Measurements from ENCODE around the gene ENDOV.

The ENDOV gene

DNA sequence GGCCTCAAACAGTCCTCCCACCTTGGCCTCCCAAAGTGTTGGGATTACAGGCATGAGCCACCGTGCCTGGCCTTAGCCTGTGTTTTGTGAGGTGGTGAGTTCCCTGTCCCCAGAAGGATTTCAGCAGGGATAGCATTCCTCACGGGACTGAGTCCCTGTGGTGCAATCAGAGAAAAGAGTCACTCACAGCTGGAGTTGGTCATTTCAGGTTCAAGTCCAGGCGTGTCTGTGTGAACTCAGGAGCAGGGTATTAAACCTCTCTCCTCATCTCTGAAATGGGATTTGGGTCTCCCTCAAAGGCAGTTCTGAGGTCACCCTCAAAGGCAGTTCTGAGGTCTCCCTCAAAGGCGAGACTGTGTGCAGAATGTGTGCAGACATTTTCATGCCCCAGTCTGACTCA is 32.8 kb downstream of the ENDOV start:
- H3K4me3 ChIP-seq (ENCODE audit: low read depth, low read length) = no peak overlapping the region

DNA sequence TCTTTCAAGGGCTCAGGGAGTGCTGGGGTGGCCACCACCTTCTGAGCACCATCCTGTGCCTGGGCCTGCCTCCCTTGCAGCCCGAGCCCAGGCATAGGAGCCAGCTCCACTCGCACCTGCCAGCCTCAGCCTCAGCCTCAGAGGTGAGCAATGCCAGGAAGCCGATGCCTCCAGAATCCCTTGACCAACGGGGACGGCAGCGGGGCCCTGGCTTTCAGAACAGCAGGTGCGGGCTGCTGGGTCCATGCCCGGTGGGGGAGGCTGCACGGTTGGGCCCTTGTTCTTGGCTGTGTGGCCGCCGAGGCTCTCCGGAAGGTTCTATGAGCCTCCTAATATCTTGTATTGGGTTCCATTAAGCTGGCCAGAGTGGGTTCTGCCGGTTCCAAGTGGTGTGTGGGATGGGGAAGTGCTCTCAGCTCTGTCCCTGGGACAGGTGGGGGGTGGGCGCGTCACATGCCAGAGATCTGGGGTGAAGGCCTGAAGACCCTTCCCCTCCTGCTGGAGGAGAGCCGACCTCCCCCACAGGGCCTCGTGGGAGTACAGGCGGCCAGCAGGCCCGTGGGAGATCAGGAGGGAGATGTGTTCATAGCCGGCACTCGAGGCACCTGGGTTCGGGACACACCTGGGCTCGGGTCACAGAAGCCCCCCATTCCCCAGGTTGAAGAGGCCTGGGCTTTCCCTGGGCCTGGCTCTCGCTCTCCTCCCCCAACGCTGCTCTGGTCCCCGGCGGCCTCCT is 34.4 kb downstream of the ENDOV start:
- H3K4me3 ChIP-seq (ENCODE audit: low read depth, low read length) = no peak overlapping the region

DNA sequence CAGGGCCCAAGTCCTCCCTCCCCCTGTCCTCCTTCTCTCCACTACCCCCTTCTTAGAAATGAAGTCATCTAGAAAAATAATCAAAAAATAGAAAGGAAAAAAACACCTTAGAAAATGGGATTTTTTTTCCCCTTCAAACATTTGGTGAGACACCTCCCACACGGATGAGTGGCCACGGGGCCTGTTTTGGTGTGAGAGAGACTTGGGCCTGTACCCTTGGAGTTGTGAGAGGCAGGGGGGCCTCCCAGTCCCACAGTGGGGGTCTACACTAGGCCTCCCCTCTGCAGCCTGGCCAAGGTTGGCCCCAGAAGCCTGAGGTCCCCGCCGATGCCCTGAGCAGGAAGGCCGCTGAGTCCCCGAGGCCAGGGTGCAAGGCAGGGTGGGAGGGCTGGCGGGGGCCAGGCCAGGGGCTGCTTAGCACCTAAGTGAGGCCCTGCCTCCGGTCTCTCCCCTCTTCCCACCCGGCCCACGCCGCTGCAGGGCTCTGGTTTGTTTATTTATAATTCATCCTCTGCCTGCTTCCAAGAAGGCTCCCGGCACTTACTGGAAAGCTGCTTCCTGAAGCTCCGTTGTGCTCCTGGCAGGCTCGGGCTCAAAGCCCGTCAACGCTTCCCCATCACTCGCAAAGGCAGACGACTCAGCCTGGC is 35.1 kb downstream of the ENDOV start:
- no peak overlapping the region for H3K4me3 ChIP-seq (ENCODE audit: low read depth, low read length)

DNA sequence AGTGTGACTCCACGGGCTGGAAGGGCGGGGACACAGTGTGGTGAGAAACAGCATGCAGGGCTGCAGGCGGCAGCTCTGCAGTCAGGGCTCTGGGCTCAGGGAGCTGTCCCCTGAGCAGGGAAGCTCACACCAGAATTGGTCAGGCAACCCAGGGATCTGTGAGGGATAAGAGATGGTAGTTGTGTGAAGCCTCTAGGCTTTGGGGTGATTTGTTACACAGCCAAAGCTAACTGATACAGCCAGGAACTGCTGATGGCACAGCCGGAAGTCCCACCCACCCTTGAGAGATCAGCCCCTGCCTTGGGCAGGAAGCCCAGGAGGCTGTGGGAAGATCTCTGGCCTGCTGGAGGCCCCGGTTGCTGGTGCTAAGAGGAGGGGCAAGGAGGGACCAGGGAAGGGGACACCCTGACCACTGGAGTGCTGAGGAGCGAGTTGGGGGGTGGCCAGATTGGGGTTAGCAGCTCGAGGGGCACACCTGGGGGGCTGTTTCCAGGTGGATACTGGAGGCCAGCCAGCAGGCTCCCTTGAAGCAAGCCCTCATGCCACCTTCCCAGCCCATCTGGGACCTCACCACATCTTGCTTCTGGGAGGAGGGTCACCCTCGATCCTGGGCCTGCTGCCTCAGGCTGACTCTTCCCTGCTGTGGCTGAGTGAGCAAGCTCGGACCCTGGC is 36.3 kb downstream of the ENDOV start:
- H3K4me3 ChIP-seq (ENCODE audit: low read depth, low read length) = no peak overlapping the region

DNA sequence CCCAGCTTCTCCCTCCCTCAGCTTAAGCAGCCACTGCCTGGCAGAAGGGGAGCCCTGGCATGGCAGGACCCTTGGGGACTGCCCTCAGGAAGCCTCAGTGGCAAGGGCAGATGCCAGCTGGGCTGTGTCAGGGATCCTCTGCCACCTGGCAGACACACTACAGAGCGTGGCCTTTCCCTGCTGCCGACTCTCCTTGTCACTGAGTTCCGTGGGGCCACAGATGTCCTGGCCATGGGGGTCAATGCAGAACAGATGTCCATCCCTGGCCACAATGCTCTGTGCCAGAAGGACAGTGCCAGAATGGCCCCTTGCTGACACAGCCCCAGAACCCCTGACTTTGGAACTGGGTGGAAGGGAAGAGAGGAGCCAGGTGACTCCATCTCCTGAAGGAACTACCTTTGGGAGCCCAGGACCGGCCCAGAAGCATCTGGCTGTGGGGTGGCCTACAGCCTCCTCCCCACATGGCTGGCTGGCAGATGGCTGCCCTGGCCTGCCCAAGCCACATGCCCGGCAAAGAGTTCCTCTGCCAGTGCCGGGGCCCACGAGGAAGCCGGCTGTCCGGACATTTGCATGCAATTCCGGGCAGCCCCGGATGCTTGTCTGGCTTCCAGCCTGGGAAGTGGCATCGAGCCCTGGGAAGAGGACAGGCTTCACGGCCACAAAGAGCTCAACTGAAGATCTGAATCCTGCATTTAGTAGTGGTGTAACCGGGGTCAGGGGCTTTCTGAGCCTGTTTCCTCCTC is 37.4 kb downstream of the ENDOV start:
- no peak overlapping the region for H3K4me3 ChIP-seq (ENCODE audit: low read depth, low read length)

DNA sequence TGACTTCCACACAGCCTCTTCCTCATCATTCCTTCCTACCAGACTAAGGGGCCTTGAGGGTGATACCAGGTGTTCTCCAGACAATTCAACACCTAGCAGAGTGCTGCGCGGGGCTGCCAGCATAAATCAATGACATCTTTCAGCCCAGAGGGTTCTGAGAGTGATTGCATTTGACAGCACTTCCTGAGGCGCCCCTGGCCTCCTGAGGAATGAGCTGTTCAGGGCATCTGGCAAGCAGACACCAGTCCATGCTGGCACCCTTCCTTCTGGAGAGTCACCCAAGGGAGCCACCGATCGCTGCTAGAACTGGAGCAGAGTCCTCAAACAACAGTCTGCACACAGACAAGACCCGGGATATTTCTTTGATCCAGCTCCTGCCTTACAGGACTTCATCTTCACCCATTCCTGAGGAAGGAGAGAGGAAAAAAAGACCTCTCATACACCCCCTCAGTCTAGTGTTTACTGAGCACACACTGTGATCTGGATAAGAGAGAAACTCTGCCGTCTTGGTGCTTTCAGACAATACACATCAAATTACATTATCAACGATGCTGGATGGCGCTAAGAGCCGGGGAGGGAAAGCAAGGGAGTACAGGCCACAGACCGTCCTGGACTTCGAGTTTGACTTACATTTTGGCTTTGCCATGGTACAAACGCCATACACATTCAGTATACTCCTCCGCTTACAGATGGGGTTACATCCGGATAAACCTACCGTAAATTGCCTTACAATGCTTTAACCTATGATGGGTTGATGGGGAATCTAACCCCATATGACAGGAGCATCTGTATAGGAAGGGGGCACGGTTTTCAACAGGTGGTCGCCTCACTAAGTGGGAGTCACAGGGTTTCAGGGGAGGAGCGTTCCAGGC is 38.4 kb downstream of the ENDOV start:
- peak overlapping the region; percentile 76 for H3K4me3 ChIP-seq (ENCODE audit: low read depth, low read length)

DNA sequence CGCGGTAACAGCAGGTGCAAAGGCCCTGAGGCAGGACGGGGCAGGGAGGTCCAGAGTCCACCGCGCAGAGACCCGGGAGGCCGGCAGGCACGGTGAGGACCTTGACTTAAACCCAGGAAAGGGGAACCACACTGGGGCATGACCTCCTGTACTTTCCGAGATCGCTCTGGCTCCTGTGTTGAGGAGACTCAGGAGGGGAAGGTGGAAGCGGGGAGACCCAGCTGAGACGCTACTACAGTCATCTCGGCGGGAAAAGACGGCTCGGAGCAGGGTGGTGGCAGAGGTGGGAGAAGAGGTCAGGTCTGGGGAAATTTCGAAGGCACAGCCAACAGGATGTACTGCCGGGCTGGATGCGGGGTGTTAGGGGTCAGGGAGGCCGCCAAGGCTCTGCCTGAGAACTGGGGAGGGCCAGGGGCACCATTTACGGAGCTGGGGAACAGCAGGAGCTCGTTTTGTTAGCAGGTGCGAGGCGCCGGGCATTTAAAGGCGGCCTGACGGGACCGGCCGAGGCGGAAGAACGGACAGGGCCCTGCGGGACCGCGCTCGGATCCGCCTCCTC is 39.1 kb downstream of the ENDOV start:
- H3K4me3 ChIP-seq (ENCODE audit: low read depth, low read length) = peak overlapping the region; percentile 76

DNA sequence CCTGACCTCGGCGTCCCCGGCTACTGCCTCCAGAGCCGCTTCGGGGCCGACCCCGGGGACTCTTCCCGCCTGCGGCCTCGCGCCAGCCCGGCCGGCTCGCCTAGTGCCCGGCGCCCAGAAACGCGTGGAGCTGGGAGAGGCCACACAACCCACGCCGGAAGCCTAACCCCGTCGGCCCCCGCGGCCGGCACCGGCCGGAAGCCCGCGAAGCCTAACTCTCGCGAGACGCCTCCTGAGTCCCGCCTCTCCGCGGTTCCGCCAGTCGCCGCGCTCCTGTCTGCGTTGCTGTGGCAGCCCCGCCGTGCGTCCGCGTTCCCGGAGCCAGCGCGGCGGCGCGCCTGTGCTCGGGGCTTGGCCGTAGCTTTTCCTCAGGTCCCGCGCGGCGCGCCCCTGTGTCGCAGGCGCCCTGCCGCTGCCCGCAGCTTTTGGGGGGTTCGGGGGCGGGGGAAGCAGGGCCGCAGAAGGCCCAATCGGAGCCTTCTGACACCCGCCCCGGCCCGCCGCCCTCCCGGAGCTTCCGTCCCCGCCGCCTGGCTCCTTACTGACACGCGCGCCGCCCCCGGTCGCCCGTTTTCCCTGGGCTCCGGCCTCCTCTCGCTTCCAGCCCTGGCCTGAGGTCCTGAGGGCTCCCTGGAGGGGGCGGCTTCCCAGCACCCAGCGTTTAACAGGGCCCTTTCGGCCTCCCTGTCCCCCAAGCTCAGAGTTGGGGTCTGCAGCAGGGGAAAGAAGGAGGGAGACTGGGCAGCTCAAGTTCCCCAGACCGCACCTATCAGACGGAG is 39.8 kb downstream of the ENDOV start:
- peak overlapping the region; percentile 76 for H3K4me3 ChIP-seq (ENCODE audit: low read depth, low read length)

DNA sequence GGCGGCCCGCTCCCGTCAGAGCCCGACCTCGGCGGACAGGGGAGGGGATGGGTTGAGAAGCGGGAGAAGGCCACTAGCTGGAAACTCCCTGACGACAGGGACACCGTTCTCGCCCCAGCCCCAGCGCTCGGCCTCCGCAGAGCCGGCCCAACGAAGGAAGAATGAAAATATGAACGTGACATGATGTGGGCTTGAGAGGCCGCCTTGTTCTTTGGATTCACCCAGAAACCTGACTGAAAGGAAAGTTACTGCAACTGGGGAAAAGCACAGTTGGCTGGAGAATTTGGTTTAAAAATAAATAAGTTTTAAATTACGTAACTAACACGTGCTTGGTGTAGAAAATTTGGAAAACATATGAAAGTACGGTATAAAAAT is 40.4 kb downstream of the ENDOV start:
- H3K4me3 ChIP-seq (ENCODE audit: low read depth, low read length) = peak overlapping the region; percentile 76

DNA sequence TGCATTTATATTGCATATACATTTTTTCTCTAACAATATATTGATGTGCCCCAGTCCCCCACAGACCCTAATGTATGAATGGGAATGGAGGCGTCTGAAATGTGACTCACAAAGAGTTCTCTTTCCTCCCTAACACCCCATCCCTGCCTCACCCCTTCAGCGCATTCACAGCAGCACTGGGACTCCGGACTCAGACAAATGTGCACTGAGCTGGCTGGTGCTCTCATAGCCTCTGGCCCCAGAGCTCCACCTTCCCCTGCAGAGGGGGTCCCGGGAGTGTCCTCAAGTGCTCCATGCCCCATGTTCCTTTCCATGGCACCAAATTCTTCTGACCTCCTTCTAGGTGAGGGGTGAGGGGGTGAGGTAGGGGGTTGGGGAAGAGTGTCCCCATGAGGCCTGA is 40.8 kb downstream of the ENDOV start:
- H3K4me3 ChIP-seq (ENCODE audit: low read depth, low read length) = no peak overlapping the region

DNA sequence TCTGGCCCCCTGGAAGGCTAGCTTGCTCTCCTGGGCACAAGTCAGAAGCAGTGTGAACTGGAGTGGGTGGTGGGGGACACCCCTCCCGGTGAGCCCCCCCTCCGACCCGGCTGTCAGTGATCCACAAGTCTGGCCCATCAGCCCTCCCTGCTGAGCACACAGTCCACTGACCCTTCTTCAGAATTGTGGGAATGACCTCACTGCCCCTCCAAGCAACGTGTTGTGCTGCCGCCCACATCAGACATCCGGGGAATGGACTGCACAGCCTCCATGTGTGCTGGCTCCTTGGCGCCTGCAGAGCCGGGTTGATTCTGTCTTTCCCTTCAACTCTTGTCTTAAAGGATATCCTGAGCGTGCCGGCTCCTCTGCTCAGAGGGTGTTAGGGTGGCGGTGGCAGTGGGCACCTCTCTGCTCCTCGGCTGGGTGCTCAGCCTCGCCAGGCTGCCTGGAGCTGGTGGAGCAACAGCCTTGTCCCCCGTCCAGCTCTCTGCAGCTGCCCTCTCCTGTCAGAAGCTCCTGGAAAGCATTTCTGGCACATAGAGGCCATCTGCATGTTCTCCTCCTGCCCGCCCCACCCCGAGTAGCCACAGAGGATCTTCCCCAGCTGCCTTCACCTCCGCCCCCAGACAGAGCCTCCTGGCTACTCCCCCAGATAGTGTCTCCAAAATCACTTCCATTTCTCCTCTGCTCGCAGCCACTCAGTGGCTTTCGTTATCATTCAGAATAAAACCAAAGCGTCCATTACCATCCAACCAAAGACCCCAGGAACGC is 41.7 kb downstream of the ENDOV start:
- no peak overlapping the region for H3K4me3 ChIP-seq (ENCODE audit: low read depth, low read length)

DNA sequence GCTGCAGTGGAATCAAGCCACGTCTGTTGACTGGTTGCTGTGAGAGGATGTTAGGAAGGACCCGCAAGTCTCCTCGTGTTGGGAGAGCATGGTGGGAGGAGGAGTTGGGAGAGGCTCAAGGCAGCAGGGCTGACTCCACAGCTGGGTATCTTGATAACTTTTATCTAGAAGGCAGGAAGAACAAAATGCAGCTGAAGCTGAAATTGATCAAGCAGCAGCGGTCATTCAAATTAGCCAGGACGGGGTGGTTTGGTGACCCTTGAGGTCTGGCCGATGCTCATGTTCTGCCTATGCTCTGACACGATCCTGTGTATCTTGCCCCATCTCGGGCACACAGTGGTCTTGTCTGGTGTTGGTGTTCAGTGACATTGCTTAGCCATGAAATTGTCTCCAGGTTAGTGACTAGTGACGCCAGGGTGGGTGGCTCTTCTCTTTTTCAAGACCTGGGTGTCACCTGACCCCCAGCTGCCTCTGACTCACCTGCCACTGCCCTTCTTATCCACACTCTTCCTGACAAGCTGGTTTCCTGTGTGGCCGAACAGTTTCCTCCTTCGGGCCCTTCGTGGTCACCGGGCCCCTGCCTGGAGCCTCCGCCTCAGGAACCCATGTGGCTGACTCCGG is 42.4 kb downstream of the ENDOV start:
- no peak overlapping the region for H3K4me3 ChIP-seq (ENCODE audit: low read depth, low read length)

DNA sequence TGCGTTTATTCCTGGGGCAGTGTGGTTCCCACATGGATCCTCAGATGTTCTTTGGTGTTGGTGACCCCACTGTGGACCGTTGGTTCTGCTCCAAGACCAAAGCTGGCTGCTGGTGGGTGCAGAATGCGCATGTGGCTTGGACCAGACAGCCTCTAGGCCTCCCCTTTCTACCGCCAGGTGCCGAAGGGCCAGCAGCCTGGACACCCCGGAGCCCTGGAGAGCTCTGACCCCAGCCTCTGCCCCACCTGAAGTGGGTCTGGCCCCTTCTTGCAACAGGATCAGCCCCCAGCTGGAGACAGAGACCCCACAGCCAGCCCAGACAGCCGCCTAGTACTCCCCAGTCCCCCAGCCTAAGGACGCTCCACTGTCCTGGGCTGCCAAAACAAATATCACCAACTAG is 43.0 kb downstream of the ENDOV start:
- H3K4me3 ChIP-seq (ENCODE audit: low read depth, low read length) = no peak overlapping the region

DNA sequence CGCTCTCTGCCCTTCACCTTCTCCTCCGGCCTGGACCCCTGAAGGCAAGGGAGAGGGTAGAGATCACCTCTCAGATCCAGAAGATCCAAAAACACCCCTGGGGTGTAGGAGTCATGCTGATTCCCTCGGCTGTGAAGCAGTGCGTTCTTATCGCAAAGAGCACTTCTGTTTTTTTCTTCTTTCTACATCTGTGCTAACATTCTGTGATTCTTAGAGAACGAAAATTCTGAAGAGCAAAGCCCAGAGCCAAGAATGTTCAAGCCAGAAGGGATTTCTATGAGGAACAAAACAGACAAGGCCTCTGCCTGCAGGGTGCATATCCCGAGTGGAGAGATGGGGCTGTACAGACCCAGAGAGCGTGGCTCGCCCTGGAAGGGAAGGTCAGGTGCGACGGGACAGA is 44.3 kb downstream of the ENDOV start:
- H3K4me3 ChIP-seq (ENCODE audit: low read depth, low read length) = no peak overlapping the region

DNA sequence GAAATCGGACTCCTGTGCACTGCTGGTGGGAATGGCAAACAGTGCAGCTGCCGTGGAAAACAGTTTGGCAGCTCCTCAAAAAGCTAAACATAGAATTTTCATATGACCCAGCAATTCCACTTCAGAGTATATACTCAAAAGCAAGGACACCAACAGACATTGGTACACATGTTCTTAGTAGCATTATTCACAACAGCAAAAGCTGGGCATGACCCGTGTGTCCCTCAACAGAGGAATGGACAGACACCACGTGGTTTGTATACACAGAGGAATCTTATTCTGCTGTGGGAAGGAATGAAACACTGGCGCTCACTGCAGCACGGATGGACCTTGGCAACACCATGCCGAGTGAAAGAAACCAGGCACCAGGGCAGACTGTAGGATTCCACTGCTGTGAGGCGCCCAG is 45.5 kb downstream of the ENDOV start:
- no peak overlapping the region for H3K4me3 ChIP-seq (ENCODE audit: low read depth, low read length)

DNA sequence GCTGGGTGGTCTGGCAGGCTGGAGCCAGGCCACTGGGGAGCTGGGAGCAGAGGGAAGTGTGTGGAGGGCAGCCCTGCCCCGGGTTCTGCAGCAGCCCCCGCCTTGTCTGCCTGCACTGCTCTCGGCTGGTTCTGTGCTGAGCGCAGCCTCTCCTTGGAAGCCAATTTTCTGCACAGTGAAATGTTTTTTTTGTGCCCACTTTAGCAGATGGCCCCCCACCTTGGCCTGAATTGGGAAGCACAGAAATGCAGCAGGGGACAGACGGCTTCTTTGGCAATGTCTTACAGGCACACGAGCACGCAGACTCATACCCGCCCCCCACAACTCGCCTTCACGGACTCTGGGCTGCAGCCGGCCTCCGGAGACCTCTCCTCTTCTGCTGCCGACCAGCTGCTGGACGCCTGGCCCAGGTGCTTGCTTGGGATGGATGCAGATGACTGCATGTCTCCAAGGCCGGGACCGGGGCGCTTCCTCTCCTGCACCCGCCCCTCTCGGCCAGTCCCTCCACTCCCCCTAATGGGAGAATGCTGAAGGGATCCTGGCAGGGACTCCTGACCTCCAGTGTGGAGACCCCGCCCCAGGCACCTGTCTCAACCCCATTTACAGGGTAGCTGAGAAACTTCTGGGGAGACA is 46.7 kb downstream of the ENDOV start:
- no peak overlapping the region for H3K4me3 ChIP-seq (ENCODE audit: low read depth, low read length)

DNA sequence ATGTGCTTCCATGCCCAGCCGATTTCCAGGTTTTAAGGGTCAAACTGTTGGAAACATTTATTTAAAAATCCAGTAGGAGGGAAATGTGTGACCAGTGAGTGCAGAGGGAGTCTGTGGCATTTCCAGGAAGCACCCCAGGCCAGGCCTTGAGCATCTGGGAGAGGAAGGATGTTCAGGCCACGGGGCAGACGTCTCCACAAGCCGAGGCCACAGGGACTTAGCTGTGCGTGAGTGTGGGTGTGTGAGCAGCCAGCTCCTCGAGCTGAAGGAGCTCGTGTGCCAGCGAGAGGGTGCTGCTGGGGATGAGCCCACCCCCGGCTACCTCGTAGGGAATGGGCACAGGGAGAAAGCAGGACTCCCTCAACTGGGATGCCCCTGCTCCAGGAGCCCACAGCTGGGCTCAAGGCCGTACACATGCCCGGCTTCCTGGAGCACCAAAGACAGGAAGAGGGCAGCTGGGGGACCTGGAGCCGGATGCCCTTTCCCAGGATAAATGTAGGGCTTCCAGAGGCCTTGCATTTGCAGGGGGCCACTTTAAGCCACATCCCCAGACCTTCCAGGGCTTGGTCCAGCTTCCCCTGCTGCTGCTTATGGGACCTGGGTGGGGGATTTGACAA is 48.9 kb downstream of the ENDOV start:
- H3K4me3 ChIP-seq (ENCODE audit: low read depth, low read length) = no peak overlapping the region
